ENCODE measurements around the gene MYO15A. TPM values are rescaled to one million over a fixed set of nuclear protein-coding genes. Genes with fewer than 3 reads are reported as not detected.

The MYO15A gene
- total RNA-seq, 4 donors from 2014 or later = 0.44 to 3.2 (median 1.2) TPM

DNA sequence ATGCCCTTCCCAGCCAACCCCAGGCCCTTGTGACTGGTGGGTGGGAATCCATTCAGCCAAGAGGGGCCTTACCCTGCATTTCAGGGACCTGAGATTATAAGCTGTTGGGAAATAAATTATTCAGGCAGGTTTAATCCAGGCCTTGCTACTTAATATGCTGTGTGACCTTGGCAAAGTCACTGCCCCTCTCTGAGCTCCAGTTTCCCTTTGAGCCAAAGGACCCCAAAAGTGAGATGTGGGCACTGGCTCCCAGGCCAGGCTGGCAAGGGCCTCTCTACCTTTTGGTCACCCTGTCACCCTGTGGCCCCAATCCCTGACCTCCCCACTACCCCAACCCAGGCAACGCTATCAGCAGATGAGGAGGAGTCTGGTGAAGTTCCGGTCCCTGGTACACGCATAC, 33.9 kb downstream of the MYO15A start:
- TF ChIP-seq CTCF (IDR thresholded peaks at IDR 0.05; ENCODE audit: low read depth) = no peak

DNA sequence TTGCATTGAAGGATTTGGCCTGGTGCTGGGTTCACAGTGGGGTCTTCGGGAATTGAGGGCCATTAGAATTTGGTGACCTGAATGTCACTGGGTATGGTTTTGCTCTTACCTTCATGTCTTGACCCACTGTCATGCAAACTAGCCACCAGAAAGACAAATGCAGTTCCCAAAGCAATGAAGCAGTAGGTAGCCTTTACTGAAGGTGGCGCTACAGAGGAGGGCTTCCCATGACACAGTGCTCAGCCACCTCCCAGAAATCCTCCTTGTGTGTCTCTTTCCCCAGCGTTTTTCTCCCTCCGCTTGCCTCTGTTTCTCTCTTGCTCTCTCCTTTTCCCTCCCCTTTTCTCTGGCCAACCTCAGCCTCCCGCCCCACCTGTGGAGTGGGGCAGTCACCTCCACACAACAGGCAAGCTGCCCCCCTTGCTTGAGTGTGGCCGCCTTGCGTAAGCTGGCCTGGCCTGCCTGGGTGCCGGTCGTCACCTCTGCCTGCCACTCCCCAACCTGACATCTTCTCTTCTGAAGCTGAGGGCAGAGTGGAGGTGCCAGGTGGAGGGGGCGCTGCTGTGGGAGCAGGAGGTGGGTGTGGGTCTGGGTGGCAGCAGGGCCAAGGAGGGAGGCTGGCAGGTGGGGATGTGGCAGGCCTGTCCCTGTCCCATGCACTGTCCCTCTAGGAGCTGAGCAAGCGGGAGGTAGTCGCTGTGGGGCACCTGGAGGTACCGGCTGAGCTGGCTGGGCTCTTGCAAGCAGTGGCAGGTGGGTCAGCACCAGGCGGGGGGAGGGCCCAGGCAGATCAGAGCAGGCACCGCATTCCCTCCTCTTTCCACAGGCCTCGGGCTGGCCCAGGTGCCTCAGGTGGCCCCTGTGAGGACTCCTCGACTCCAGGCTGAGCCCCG, 34.7 kb downstream of the MYO15A start:
- no peak for TF ChIP-seq CTCF (IDR thresholded peaks at IDR 0.05; ENCODE audit: low read depth)

- TF ChIP-seq CTCF (IDR thresholded peaks at IDR 0.05; ENCODE audit: low read depth) = no peak
Measured at GRCh38 chr17:18144261-18144660, 35.7 kb downstream of the MYO15A start.

- no peak for TF ChIP-seq CTCF (IDR thresholded peaks at IDR 0.05; ENCODE audit: low read depth)
Measured at GRCh38 chr17:18144855-18145254, 36.3 kb downstream of the MYO15A start.

GRCh38 chr17:18145811-18146210, 37.3 kb downstream of the MYO15A start:
- TF ChIP-seq CTCF (IDR thresholded peaks at IDR 0.05; ENCODE audit: low read depth) = no peak

- no peak for TF ChIP-seq CTCF (IDR thresholded peaks at IDR 0.05; ENCODE audit: low read depth)
Measured at GRCh38 chr17:18146259-18146658, 37.7 kb downstream of the MYO15A start.

DNA sequence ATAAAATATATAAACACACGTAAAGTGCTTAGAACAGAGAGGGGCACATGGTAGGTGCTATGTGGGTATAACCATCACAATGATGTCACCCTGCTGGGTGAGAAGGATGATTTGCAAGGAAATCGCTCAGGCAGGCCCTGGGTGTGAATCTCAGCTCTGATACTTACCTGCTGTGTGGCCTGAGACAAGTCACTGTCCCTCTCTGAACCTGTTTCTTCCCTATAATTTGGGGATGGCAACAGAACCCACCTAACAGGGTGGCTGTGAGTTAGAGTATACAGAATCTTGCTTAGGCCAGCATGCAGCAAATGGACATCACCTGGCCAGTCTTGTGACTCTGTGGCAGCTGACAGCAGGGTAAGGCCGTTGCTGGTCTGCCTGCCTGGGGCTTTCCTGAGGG, 38.4 kb downstream of the MYO15A start:
- no peak for TF ChIP-seq CTCF (IDR thresholded peaks at IDR 0.05; ENCODE audit: low read depth)
